ENCODE measurements around the gene SASH1. TPM values are rescaled to one million over a fixed set of nuclear protein-coding genes. Genes with fewer than 3 reads are reported as not detected.

The SASH1 gene
- total RNA-seq, 1 experiment from 2014 or later = 33.2 TPM

GRCh38 chr6:148358196-148358785, 15.7 kb downstream of the SASH1 start:
- Histone ChIP-seq H2AFZ (ENCODE audit: low read length) (no peak overlapping the region), H3K79me1 (ENCODE audit: insufficient read depth, low read depth, low read length, poor library complexity, severe bottlenecking) (peaks cover 4% of the 10 kb centered on the region), H3K23ac (ENCODE audit: insufficient read length, low read depth, low read length) (no peak overlapping the region), H3K23me2 (ENCODE audit: insufficient read length, low read depth, low read length, poor library complexity, severe bottlenecking) (no peaks in the 10 kb centered on the region), H3K27ac (ENCODE audit: insufficient read length, low read depth, low read length) (no peak overlapping the region), H3K18ac (ENCODE audit: insufficient read length, low read depth, low read length) (no peak overlapping the region), H3K4me2 (ENCODE audit: insufficient read depth, insufficient read length, low read length) (no peak overlapping the region), H2AK5ac (ENCODE audit: insufficient read length, low read length) (no peak overlapping the region), H3K14ac (ENCODE audit: insufficient read depth, low read length) (no peak overlapping the region), H3T11ph (ENCODE audit: low read length) (no peak overlapping the region), H4K8ac (replicated peaks; ENCODE audit: insufficient read length, low read depth, low read length) (no peak overlapping the region), H2BK120ac (ENCODE audit: low read depth, low read length, poor library complexity, severe bottlenecking) (no peak overlapping the region), H4K20me1 (ENCODE audit: control insufficient read depth, insufficient read depth, insufficient read length) (no peaks in the 10 kb centered on the region), H3K4me1 (ENCODE audit: insufficient read depth, low read length) (no peaks in the 10 kb centered on the region), H3K9ac (ENCODE audit: extremely low read depth, insufficient read length, low read length) (no peak overlapping the region), H4K5ac (ENCODE audit: insufficient read length, low read depth, low read length) (no peak overlapping the region), H2BK20ac (ENCODE audit: low read depth, low read length, poor library complexity, severe bottlenecking) (no peak overlapping the region), H2BK15ac (ENCODE audit: low read depth, low read length) (no peak overlapping the region), H2BK5ac (ENCODE audit: insufficient read length, low read length) (no peak overlapping the region), H3K4ac (ENCODE audit: low read depth, low read length) (no peak overlapping the region), H3K79me2 (ENCODE audit: insufficient read depth, low read length) (peaks cover 5% of the 10 kb centered on the region; the same call in 1 of the 2 replicates), H4K91ac (ENCODE audit: insufficient read length, low read depth, low read length) (no peak overlapping the region), H2BK12ac (ENCODE audit: insufficient read length, low read depth, low read length) (no peak overlapping the region), H3K56ac (ENCODE audit: insufficient read length, low read depth, low read length) (no peak overlapping the region), H3K9me3 (ENCODE audit: control insufficient read depth, low read depth, low read length) (no peaks in the 10 kb centered on the region), H3K27me3 (ENCODE audit: insufficient read depth, low read length) (no peaks in the 10 kb centered on the region)
- no peaks in the 10 kb centered on the region for H3K27me3 Mint-ChIP-seq (ENCODE audit: low read depth)
- H3K9me3 Mint-ChIP-seq = no peaks in the 10 kb centered on the region; a peak in 2 of 5 replicates
- WGBS (ENCODE audit: extremely low coverage, insufficient read length, low lambda C conversion rate) = no CpG with 5 or more reads among the region's 7 CpGs
- no peak overlapping the region for H3K4me3 Mint-ChIP-seq
- peaks cover 0 to 13% (median 11%) of the 10 kb centered on the region in 3 experiments; a peak in 6 of 7 replicates for H3K36me3 Mint-ChIP-seq (ENCODE audit: insufficient read depth in 1 of 3, low read depth in 3 of 3)
- TF ChIP-seq CTCF (conservative IDR thresholded peaks at IDR 0.05) = no peak
- DNase-seq = no peak
- H3K4me1 Mint-ChIP-seq = peaks cover 35 to 39% of the 10 kb centered on the region in 2 experiments
- H3K27ac Mint-ChIP-seq = peak overlapping the region in 2 of 3 experiments; percentile 48 to 71; a peak in 4 of 7 replicates
